ENCODE data around the gene TBCEL.

Gene TBCEL

DNA sequence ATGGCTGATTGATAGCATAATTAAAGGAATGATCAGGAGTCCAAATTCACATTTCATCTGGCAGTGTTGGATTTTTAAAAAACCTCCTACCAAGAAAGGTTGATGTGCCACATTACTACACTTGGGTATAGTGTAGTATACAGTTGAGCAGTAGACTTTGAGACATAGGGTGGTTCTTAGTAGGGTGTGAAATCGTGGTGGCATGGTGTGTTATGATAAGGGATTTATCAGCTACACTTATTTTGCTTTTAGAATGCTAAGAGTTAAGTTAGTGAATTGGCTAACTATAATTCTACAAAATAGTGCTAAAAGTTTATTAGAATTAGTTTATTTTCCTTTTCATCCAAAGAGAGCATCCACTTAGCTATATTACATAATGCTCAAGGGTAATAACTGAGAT is 13.1 kb downstream of the TBCEL start:
- Mint-ChIP-seq H3K36me3 (ENCODE audit: low read depth) (peaks cover 1% of the 10 kb centered on the region), H3K4me3 (no peak overlapping the region), H3K4me1 (ENCODE audit: low read depth) (peaks cover 25% of the 10 kb centered on the region), H3K27ac (no peak overlapping the region), H3K9me3 (no peaks in the 10 kb centered on the region), H3K27me3 (ENCODE audit: low read depth) (peaks cover 4% of the 10 kb centered on the region)

DNA sequence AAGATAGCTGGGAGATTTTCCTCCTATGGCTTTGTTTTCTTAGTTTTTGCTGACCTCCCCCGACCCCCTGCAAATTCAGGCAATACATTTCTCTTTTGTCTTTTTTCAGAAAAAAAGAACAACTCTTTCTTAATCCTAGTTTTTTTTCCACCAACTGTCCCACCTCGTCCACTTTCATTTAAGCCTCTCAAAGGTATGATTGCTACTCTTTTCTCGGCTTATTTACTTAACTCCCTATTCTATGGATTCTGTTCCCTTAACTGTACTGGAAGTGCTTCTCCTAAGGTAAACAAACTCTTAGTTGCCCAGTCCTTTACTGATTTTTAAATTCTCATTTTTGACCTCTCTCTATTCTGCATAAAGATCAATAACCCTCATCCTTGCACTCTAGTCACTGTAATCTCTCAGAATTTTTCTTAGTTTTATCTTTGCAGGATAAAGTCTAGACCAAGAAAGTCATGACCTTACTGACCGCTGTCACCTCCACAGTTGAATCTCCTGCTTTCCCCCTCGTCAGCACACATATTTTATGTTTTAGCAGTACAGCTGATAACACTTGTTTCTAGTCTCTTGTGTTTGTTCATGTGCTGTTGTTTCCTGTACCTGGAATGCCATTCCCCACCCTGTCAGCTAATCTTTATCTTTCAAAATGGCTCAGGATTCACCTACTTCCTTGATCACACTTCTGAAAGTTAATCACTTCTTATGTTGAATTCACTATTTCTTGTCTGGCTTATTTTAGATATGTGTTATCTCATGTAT is 14.9 kb downstream of the TBCEL start:
- H3K36me3 Mint-ChIP-seq (ENCODE audit: low read depth): peaks cover 1% of the 10 kb centered on the region
- H3K4me3 Mint-ChIP-seq: no peak overlapping the region
- H3K27ac Mint-ChIP-seq: no peak overlapping the region
- H3K9me3 Mint-ChIP-seq: no peaks in the 10 kb centered on the region
- H3K4me1 Mint-ChIP-seq (ENCODE audit: low read depth): peaks cover 25% of the 10 kb centered on the region
- peaks cover under 1% of the 10 kb centered on the region for H3K27me3 Mint-ChIP-seq (ENCODE audit: low read depth)

DNA sequence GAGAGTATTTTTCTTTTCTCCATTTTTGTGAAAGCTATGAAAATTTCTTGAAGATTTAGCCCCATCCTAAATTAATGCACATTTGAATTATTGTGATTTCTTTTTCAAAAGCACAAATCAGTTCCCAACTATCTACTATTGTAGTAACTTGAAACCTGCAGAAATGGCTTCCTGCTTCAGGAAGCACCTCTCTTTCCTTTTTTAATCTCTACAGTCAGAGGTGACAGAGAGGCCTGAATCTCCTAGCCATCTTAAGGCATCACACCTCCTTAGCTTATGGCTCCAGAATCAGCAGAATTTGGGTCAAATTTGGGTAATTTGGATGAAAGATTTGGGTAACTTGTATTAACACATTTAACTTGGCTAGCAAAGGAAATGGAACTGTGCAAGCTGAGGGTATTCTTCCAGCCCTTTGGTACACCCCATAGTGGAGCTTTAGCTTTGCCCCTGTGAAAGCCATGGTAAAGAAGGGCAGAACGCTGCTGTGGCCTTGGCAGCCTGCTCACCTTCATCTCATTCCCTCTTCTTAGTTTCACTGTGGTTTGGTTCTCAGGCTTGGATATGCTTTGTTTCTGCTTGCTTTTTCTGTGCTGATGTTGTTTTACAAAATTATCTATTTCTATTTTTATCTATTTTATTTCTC is 16.2 kb downstream of the TBCEL start:
- H3K27ac Mint-ChIP-seq: no peak overlapping the region
- no peaks in the 10 kb centered on the region for H3K27me3 Mint-ChIP-seq (ENCODE audit: low read depth)
- no peaks in the 10 kb centered on the region for H3K9me3 Mint-ChIP-seq
- no peak overlapping the region for H3K4me3 Mint-ChIP-seq
- peaks cover under 1% of the 10 kb centered on the region for H3K36me3 Mint-ChIP-seq (ENCODE audit: low read depth)
- H3K4me1 Mint-ChIP-seq (ENCODE audit: low read depth): peaks cover 25% of the 10 kb centered on the region

DNA sequence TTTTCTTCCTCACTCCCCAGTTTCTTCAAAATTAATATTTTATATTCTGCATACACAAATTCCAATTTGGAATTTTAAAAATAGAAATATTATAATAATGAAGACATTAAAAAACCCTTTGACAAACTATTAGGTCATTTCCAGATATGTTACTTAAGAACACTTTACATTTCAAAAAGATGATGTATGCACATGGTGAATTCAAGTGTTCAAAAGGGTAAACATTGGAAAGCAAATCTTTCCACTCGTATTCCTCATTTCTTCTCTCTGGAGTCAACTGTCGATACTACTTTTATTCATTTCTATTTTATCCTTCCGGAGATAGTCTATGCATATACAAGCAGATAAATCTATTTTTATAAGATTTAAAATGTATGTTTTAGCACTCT is 16.7 kb downstream of the TBCEL start:
- Mint-ChIP-seq H3K27me3 (ENCODE audit: low read depth) (no peaks in the 10 kb centered on the region), H3K27ac (no peak overlapping the region), H3K9me3 (no peaks in the 10 kb centered on the region), H3K4me1 (ENCODE audit: low read depth) (peaks cover 19% of the 10 kb centered on the region), H3K4me3 (no peak overlapping the region), H3K36me3 (ENCODE audit: low read depth) (no peaks in the 10 kb centered on the region)

DNA sequence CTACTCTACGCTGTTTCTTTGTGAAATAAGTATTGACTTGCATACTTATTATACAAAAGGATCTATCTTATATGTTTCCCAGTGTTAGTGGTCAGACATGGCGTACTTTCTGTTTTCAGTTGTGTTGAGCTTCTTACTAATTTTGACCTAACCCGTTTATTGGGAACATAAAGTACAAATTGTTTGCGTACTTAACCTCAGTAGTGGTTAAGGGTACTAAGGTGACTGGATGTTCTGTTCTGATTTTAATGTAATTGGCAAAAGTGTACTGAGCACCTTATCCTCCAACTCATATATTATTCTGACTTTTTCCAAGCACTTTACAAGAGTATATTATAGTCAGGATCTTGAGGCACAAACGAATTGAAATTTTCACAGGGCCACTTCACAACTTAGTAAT is 17.2 kb downstream of the TBCEL start:
- Mint-ChIP-seq H3K27me3 (ENCODE audit: low read depth) (no peaks in the 10 kb centered on the region), H3K4me3 (no peak overlapping the region), H3K4me1 (ENCODE audit: low read depth) (peaks cover 15% of the 10 kb centered on the region), H3K9me3 (no peaks in the 10 kb centered on the region), H3K27ac (no peak overlapping the region), H3K36me3 (ENCODE audit: low read depth) (peaks cover 3% of the 10 kb centered on the region)

DNA sequence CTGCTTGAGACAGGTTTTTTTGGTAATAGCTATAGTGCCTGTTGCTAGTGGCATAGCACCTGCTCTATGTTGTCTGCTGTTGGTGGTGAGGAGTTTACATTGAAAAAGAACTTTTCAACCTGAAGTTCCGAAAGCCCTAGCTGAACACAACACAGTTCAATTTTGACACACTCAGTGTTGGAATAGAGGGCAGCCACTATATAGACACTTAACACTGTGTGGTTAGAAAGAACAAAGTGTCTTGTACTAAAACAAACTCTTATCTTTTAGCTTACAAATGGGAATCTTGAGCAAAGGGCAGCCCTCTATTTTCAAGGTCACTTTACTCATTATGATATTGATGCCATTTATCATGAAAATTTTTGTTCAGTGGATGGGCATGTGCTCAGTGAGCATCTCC is 18.4 kb downstream of the TBCEL start:
- Mint-ChIP-seq H3K4me1 (ENCODE audit: low read depth) (peaks cover 6% of the 10 kb centered on the region), H3K9me3 (no peaks in the 10 kb centered on the region), H3K4me3 (no peak overlapping the region), H3K36me3 (ENCODE audit: low read depth) (peaks cover 11% of the 10 kb centered on the region), H3K27ac (no peak overlapping the region), H3K27me3 (ENCODE audit: low read depth) (no peaks in the 10 kb centered on the region)

DNA sequence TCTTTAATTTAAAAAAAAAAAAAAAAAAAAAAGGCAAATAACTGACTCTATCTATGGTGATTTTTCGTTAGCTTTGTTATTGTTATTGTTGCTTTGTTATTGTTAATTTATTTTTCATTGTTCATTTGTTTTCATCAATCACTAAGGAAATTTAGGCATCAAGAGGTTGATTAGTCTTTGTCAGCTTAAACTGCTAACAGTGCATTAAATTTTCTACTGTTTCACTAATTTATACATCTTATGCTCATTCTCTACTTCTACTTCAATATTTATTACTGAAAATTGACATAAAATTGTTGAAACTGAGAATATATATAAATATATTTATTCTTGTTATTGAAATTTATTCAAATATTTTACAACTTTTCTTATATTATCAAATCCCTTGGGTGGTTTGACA is 24.0 kb downstream of the TBCEL start:
- H3K4me1 Mint-ChIP-seq (ENCODE audit: low read depth): no peaks in the 10 kb centered on the region
- H3K36me3 Mint-ChIP-seq (ENCODE audit: low read depth): peaks cover 16% of the 10 kb centered on the region
- H3K27me3 Mint-ChIP-seq (ENCODE audit: low read depth): no peaks in the 10 kb centered on the region
- H3K9me3 Mint-ChIP-seq: no peaks in the 10 kb centered on the region
- H3K4me3 Mint-ChIP-seq: no peak overlapping the region
- no peak overlapping the region for H3K27ac Mint-ChIP-seq

- H3K27me3 Mint-ChIP-seq (ENCODE audit: low read depth): no peaks in the 10 kb centered on the region
- H3K4me3 Mint-ChIP-seq: no peak overlapping the region
- H3K9me3 Mint-ChIP-seq: no peaks in the 10 kb centered on the region
- H3K36me3 Mint-ChIP-seq (ENCODE audit: low read depth): peaks cover 16% of the 10 kb centered on the region
- no peaks in the 10 kb centered on the region for H3K4me1 Mint-ChIP-seq (ENCODE audit: low read depth)
- H3K27ac Mint-ChIP-seq: no peak overlapping the region
Observed at GRCh38 chr11:121048464-121049233, 24.7 kb downstream of the TBCEL start.

DNA sequence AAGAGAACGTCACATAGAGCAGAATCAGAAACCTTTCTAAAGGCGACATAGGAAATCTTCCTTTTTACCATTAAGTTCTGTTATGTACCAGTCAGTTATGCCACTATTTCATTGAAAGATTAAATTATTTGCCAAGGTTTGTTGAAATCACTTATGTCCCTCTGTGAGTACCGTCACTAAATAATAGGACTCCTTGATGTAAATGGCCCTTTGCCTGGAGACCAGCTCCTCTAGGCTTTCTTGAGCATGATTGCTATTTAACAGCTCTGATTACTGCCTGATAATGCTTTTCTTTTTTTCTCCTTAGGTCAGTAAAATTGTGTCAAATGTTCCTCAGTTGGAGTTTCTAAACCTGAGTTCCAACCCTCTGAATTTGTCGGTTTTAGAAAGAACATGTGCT is 29.3 kb downstream of the TBCEL start:
- H3K36me3 Mint-ChIP-seq (ENCODE audit: low read depth): peaks cover 17% of the 10 kb centered on the region
- H3K4me3 Mint-ChIP-seq: no peak overlapping the region
- no peak overlapping the region for H3K27ac Mint-ChIP-seq
- peaks cover 2% of the 10 kb centered on the region for H3K4me1 Mint-ChIP-seq (ENCODE audit: low read depth)
- no peaks in the 10 kb centered on the region for H3K9me3 Mint-ChIP-seq
- no peaks in the 10 kb centered on the region for H3K27me3 Mint-ChIP-seq (ENCODE audit: low read depth)

- H3K4me1 Mint-ChIP-seq (ENCODE audit: low read depth): peaks cover 5% of the 10 kb centered on the region
- no peak overlapping the region for H3K27ac Mint-ChIP-seq
Observed at GRCh38 chr11:121054266-121054665, 30.4 kb downstream of the TBCEL start.

GRCh38 chr11:121055076-121055475 is 31.2 kb downstream of the TBCEL start:
- Mint-ChIP-seq H3K27ac (no peak overlapping the region), H3K9me3 (no peaks in the 10 kb centered on the region), H3K4me1 (ENCODE audit: low read depth) (peaks cover 5% of the 10 kb centered on the region), H3K27me3 (ENCODE audit: low read depth) (no peaks in the 10 kb centered on the region), H3K36me3 (ENCODE audit: low read depth) (peaks cover 17% of the 10 kb centered on the region), H3K4me3 (no peak overlapping the region)

More at GRCh38 chr11:121054266-121054665, 30.4 kb downstream of the TBCEL start:
- H3K27me3 Mint-ChIP-seq (ENCODE audit: low read depth): no peaks in the 10 kb centered on the region
- no peaks in the 10 kb centered on the region for H3K9me3 Mint-ChIP-seq
- peaks cover 17% of the 10 kb centered on the region for H3K36me3 Mint-ChIP-seq (ENCODE audit: low read depth)
- no peak overlapping the region for H3K4me3 Mint-ChIP-seq

- no peaks in the 10 kb centered on the region for H3K9me3 Mint-ChIP-seq
- H3K4me1 Mint-ChIP-seq (ENCODE audit: low read depth): peaks cover 6% of the 10 kb centered on the region
- no peak overlapping the region for H3K27ac Mint-ChIP-seq
- no peaks in the 10 kb centered on the region for H3K27me3 Mint-ChIP-seq (ENCODE audit: low read depth)
- peaks cover 17% of the 10 kb centered on the region for H3K36me3 Mint-ChIP-seq (ENCODE audit: low read depth)
- no peak overlapping the region for H3K4me3 Mint-ChIP-seq
Observed at GRCh38 chr11:121057922-121058321, 34.0 kb downstream of the TBCEL start.

DNA sequence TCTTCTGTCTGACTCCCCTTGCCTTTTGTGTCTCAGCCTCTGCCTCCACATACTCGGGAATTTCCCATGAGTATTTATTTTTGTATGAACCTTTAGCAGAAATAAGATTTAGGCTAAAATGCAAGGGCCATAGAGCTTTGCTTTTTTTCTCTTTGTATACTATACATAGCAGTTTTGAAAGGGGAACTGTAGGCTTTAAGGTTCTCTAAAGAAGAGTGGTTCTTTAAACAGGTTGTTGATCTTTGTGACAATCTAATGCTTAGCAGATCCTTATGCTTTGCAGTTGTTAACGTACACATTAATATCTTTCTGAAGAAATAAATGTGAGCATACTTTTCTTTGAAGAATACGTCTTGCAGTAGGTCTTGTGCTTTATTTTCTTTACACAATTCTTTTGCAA is 35.0 kb downstream of the TBCEL start:
- Mint-ChIP-seq H3K4me3 (no peak overlapping the region), H3K4me1 (ENCODE audit: low read depth) (peaks cover 6% of the 10 kb centered on the region), H3K27ac (no peak overlapping the region), H3K36me3 (ENCODE audit: low read depth) (peaks cover 23% of the 10 kb centered on the region), H3K9me3 (no peaks in the 10 kb centered on the region), H3K27me3 (ENCODE audit: low read depth) (no peaks in the 10 kb centered on the region)

- H3K4me3 Mint-ChIP-seq: no peak overlapping the region
- peaks cover 21% of the 10 kb centered on the region for H3K36me3 Mint-ChIP-seq (ENCODE audit: low read depth)
- peaks cover 6% of the 10 kb centered on the region for H3K4me1 Mint-ChIP-seq (ENCODE audit: low read depth)
- H3K9me3 Mint-ChIP-seq: no peaks in the 10 kb centered on the region
- H3K27ac Mint-ChIP-seq: no peak overlapping the region
- no peaks in the 10 kb centered on the region for H3K27me3 Mint-ChIP-seq (ENCODE audit: low read depth)
Observed at GRCh38 chr11:121059605-121060004, 35.7 kb downstream of the TBCEL start.

DNA sequence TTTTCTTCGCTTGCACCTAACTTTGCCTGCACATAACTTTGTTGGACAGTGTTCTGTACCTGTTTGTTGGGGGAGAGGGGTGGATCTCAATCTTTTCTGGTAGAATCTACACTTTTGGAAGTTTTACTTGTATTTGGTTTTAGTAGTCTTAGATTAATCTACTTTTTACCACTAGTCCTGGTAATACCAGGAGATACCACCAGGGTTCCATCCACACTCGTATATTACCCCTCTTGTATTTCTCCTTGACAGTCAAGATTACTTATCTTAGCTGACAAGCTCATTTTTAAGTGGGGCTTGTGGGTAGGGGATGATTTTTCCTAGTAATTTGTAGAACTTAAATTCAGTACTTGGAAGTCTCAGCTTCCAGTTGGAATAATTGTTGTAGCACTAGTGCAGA is 39.8 kb downstream of the TBCEL start:
- peaks cover 12% of the 10 kb centered on the region for H3K36me3 Mint-ChIP-seq (ENCODE audit: low read depth)
- no peak overlapping the region for H3K27ac Mint-ChIP-seq
- no peaks in the 10 kb centered on the region for H3K27me3 Mint-ChIP-seq (ENCODE audit: low read depth)
- H3K4me3 Mint-ChIP-seq: no peak overlapping the region
- H3K9me3 Mint-ChIP-seq: no peaks in the 10 kb centered on the region
- peaks cover 6% of the 10 kb centered on the region for H3K4me1 Mint-ChIP-seq (ENCODE audit: low read depth)

Measured in T-helper 1 cell treated with Interleukin-12 subunit alpha and Interleukin-12 subunit beta and Interleukin-4 antibody, amounts not matched to agents 30 μg/mL and 1 μg/mL, for 36 hours (primary cell).